ENCODE measurements around the gene CCDC92B. TPM values are rescaled to one million over a fixed set of nuclear protein-coding genes. Genes with fewer than 3 reads are reported as not detected.
"Not testable (repeated sequence)": the region's sequence is repeated elsewhere in the genome, so short reads cannot be mapped to it uniquely, and the experiment has no call there.

Gene CCDC92B
- total RNA-seq, 1 donor: not detected

GRCh38 chr17:2700491-2701141 is 48.8 kb downstream of the CCDC92B start:
- no peak overlapping the region for H3K4me3 ChIP-seq (ENCODE audit: low read depth, low read length)
- DNase-seq (ENCODE audit: low read depth): no peak
- TF ChIP-seq CTCF (IDR thresholded peaks at IDR 0.05; ENCODE audit: insufficient read depth, low read length): no peak

- TF ChIP-seq CTCF (IDR thresholded peaks at IDR 0.05; ENCODE audit: insufficient read depth, low read length): no peak
- DNase-seq (ENCODE audit: low read depth): no peak
- no peak overlapping the region for H3K4me3 ChIP-seq (ENCODE audit: low read depth, low read length)
These were observed 49.4 kb downstream of the CCDC92B start for GRCh38 chr17:2700030-2700490.

- not testable (repeated sequence) for DNase-seq (ENCODE audit: low read depth); H3K4me3 ChIP-seq (ENCODE audit: low read depth, low read length)
These were observed 50.1 kb downstream of the CCDC92B start for GRCh38 chr17:2699216-2699805.

- DNase-seq (ENCODE audit: low read depth): no peak
- TF ChIP-seq CTCF (IDR thresholded peaks at IDR 0.05; ENCODE audit: insufficient read depth, low read length): no peak
- no peak overlapping the region for H3K4me3 ChIP-seq (ENCODE audit: low read depth, low read length)
These were observed 51.8 kb downstream of the CCDC92B start for GRCh38 chr17:2697611-2698162.

GRCh38 chr17:2695961-2696760 is 53.3 kb downstream of the CCDC92B start:
- no peak overlapping the region for H3K4me3 ChIP-seq (ENCODE audit: low read depth, low read length)
- no peak for TF ChIP-seq CTCF (IDR thresholded peaks at IDR 0.05; ENCODE audit: insufficient read depth, low read length)
- no peak for DNase-seq (ENCODE audit: low read depth)

GRCh38 chr17:2695243-2695960 is 54.0 kb downstream of the CCDC92B start:
- TF ChIP-seq CTCF (IDR thresholded peaks at IDR 0.05; ENCODE audit: insufficient read depth, low read length): no peak
- no peak overlapping the region for H3K4me3 ChIP-seq (ENCODE audit: low read depth, low read length)
- DNase-seq (ENCODE audit: low read depth): no peak
